ENCODE results near the gene ASPSCR1.

Gene ASPSCR1

DNA sequence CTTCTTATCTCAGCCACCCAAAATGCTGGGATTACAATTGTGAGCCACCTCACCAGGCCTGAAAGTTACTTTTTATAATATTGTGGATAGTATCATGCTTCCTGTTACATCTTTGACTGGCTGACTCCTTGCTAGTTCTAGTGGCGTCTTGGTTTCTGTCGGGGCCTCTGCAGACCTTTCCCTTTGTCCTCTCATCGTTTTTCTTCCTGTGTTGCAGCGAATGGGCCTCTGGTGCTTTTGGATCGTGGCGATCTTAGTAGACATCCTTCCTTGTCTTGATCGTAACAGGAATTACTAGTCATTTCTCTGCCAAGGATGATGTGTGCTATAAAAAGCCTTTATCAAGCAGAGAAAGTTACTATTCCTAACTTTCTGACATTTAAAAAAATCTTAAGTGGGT, 20.8 kb downstream of the ASPSCR1 start:
- TF ChIP-seq, protein P1, sequence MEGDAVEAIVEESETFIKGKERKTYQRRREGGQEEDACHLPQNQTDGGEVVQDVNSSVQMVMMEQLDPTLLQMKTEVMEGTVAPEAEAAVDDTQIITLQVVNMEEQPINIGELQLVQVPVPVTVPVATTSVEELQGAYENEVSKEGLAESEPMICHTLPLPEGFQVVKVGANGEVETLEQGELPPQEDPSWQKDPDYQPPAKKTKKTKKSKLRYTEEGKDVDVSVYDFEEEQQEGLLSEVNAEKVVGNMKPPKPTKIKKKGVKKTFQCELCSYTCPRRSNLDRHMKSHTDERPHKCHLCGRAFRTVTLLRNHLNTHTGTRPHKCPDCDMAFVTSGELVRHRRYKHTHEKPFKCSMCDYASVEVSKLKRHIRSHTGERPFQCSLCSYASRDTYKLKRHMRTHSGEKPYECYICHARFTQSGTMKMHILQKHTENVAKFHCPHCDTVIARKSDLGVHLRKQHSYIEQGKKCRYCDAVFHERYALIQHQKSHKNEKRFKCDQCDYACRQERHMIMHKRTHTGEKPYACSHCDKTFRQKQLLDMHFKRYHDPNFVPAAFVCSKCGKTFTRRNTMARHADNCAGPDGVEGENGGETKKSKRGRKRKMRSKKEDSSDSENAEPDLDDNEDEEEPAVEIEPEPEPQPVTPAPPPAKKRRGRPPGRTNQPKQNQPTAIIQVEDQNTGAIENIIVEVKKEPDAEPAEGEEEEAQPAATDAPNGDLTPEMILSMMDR (IDR thresholded peaks at IDR 0.05; ENCODE audit: low read depth, low read length), result no peak
- no peak overlapping the region for H3K4me3 ChIP-seq (ENCODE audit: low read depth, low read length)

DNA sequence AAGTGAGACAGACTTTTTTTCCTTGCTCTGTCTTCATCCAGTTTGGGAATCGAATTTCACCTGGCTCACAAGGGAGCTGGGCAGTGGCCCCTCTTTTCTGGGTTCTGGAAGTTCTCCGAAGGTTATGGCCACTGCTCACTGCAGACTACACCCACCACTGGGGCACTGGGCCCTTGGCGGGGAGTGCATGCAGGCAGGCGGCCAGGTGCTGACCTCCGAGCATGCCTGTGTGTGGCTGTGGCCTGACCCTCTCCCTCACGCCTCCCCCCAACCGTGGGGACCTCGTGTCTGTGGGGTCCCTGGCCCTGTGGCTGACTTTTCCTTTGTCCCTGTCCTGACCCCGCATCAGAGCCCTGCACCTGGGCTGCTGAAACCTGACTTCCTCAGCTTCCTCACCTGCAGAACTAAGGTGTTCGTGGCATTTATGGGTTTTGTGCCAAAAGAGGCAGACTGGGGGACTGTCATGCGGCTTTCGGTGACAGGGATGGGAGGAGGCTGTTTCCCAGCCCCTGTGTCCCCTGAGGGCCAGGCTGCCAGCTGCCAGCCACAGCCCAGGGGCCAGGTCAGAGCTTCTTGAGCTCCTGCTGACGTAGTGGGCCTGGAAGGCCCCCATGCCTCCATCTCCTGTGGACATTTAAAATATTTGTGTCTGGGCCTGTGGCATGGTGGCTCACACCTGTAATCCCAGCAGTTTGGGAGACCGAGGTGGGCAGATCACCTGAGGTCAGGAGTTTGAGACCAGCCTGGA, 21.4 kb downstream of the ASPSCR1 start:
- H3K4me3 ChIP-seq (ENCODE audit: low read depth, low read length), result no peak overlapping the region
- TF ChIP-seq, protein P1 (IDR thresholded peaks at IDR 0.05; ENCODE audit: low read depth, low read length), result no peak

DNA sequence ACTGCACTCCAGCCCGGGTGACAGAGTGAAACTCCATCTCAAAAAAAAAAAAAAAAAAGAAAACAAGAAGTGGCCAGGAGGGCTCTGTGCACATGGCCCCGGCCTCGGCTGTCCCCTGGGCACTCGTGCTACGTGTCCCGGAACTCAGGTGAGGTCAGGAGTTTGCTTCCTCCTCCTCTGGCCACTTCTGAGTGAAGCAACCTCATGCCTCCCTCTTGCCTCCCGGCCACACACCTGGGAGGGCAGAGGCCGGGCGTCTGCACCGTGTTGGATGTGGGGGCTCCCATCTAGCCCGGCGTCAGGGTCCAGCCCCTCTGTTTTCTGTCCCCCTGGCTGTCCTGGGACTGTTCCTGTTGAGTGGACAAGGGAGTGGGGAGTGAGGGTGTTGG, 22.2 kb downstream of the ASPSCR1 start:
- TF ChIP-seq, protein P1 (IDR thresholded peaks at IDR 0.05; ENCODE audit: low read depth, low read length), result no peak
- no peak overlapping the region for H3K4me3 ChIP-seq (ENCODE audit: low read depth, low read length)

DNA sequence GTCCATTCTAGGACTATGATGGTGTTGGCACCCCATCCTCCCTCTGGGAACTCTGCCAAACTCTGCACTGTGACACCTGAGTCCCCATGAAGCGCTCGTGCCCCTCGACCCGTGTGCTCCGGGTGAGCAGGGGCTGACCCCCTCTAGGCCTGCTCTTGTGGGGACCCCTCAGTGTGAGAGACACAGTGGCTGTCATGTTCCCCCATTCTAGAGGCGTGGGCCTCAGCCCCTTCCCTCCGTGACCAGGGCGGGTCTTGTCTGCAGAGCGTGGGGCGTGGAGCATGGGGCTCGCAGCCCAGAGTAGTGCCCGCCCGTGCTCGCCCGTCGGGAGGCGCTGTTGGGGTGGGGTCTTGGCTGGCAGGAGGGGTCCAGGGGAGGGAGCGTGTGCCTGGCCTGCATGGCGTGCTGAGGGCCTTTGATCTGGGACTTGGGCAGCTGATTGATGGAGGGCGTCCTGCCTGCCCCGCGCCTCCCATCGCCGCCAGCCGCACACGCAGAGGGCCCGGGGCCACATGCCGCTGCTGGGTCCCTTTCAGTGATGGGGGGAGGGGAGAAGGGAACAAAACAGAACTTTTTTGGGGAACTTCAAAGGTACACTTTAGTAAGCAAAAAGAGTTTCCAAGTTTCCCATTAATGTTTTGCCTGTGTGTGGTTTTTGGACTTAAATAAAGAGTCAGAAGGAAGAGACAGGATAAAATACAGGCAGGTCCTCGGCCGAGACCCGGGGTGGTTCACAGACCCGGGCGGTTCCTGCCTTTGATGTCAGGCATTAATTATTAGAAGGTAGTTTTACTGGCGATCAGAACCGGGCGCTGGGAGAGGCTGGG, 22.8 kb downstream of the ASPSCR1 start:
- no peak overlapping the region for H3K4me3 ChIP-seq (ENCODE audit: low read depth, low read length)

DNA sequence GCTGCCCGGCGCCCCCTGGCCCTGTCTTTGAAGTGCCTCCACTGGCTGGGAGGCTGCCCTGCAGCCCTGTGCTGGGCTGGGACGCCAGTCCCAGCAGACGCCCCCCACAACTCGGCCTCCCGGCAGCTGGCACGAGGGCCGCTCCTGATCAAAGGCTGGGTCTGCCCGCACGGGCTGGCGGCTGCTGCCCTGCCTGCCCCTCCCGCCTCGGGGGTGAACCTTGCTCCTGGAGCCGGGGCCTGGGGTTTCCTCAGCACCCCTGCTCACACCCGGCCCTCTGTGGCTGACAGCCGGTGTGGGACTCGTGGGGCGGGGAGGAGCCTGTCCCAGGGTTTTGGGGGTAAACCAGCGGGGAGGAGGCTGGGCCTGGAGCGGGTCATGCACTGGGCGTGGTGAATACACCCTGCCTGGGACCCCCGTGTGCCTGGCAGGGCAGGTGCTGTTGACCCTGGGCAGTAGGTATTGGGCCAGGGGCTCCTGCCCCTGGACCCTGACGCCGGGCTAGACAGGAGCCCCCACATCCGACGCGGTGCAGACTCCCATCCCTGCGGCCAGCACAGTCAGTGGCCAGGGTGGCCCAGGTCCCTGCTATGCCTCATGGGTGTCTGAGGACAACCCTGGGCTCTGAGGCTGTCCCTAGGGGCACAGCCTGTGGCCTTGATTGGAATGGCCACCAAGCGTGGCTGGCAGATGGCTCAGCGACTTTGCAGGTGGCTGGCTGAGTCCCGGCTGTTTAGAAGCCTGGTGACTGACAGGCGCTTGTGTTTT, 23.6 kb downstream of the ASPSCR1 start:
- TF ChIP-seq, protein P1 (IDR thresholded peaks at IDR 0.05; ENCODE audit: low read depth, low read length), result no peak
- H3K4me3 ChIP-seq (ENCODE audit: low read depth, low read length), result no peak overlapping the region

More for the DNA sequence above, 22.8 kb downstream of the ASPSCR1 start:
- TF ChIP-seq, protein P1 (IDR thresholded peaks at IDR 0.05; ENCODE audit: low read depth, low read length), result no peak

DNA sequence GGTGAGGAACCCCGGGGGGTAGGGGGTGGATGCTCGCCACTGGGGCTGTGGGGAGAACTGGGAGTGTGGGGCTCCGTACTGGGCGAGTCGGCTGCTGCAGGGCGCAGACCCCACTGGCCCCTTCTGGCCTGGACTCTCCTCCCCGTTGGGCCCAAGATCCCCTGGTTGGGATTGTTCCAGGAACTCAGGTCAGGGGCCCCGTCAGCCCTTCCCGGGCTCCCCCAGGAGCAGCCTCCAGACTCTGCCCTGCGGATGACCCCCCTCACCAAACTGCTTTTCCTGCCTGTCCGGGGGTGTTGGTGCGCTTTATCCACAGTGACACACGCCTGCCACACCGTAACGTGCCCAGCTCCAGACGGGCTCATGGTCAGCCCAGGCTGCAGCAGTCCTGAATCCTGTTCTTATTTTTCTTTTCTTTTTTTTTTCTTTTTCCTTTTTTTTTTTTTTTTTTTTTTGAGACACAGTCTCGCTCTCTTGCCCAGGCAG, 24.2 kb downstream of the ASPSCR1 start:
- no peak overlapping the region for H3K4me3 ChIP-seq (ENCODE audit: low read depth, low read length)
- TF ChIP-seq, protein P1 (IDR thresholded peaks at IDR 0.05; ENCODE audit: low read depth, low read length), result no peak

Data from WI38 (cell line).